Islet of Langerhans (tissue), 1 donor: ENCODE results near the gene MYDGF.
"Not testable (repeated sequence)": the region's sequence is repeated elsewhere in the genome, so short reads cannot be mapped to it uniquely, and the experiment has no call there.

Experiments
- FAIRE-seq: peaks from one replicate; lab custom pipeline; 2011; peaks lifted over from hg19 to GRCh38; lab: Jason Lieb, UNC

Gene MYDGF

GRCh38 chr19:4669723-4670480 is at the start of gene MYDGF:
MYDGF (minus strand) TSS chr19:4670342; CDS start chr19:4670334, 8 bp downstream.
- no peak for FAIRE-seq

DNA sequence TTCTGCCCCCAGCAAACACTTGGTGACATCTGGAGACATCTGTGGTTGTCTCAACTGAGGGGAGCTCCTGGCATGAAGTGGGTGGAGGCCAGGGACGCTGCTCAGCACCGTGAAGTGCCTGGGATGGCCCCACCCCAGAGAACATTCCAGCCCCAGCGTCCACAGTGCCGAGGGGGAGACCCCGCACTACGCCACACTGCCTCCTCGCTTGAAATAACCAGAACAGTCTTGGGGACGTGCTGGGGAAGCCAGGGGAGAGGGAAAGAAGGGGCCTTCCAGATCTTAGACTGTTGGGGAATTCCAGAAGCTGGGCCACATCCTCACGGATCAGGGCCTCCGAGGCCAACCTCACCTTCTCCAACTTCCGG is 49.3 kb upstream of the MYDGF start:
- no peak for FAIRE-seq

DNA sequence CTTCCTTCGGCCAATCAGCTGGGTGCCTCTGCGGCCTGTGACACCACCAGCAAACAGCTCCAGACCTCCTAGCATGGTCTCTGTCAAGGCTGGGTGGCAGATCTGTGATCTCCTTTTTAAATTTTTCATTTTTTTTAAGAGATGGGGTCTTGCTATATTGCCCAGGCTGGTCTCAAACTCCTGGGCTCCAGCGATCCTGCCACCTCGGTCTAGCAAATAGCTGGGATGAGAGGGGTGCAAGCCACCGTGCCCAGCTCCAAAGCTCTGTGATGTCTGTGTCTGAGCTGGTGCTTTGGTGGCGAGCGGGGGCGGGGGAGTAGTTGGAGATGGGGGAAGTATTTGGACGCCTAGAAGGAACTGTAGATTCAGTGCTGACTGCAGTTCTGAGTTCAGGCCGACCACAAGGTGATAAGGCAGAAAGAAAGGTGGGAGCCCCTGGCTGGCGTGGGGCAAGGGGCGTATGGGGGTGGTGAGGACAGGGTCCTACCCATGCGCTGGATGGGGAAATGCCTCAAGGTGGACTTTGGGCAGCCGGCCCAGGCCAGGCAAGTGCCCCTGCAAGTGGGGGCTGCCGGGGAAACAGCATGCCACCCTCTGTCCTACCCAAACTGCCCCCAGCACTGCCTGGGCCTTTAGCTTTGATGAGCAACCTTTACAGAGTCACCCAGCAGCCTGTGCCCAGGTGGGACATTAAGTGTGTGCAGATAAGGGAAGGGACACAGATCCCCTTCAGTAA is 48.0 kb upstream of the MYDGF start:
- FAIRE-seq, result no peak

DNA sequence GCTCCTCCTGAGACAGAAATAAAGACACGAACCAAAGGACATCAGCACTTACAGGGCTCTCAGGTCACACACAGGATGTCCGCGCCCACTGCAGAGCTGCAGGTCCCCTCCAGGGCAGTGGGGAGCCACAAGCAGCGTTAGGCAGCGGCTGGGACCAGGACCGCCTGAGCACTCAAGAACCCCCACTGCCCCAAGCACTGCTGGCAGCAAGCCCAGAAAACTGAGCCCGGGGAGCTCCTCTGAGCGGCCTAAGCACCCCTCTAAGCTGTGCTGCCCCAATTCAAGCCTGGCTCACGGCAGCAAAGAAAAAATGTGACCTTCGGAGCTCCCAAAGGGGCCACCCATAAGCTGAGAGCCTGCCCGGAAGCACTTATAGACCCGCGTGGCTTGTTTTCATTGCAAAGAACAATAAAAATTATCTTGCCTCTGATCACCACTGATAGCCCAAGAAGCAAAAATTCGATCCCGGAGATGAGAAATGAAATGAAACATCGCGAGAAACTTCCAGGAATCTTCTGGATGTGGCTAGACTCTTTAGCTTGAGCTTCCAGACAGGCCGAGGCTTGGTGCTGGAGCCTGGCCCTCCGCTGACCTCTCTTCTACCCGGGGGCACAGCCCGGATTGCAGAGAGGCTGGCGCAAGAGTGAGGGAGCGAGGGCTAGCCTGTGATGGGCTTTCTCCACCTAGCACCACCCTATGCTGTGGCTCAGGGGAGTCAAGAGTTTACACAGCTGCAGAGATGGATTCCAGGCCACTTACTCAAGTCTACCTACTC is 47.2 kb upstream of the MYDGF start:
- no peak for FAIRE-seq

GRCh38 chr19:4715529-4716221 is 45.5 kb upstream of the MYDGF start:
- no peak for FAIRE-seq

- not testable (repeated sequence) for FAIRE-seq
Measured at GRCh38 chr19:4715178-4715528, 45.0 kb upstream of the MYDGF start.

DNA sequence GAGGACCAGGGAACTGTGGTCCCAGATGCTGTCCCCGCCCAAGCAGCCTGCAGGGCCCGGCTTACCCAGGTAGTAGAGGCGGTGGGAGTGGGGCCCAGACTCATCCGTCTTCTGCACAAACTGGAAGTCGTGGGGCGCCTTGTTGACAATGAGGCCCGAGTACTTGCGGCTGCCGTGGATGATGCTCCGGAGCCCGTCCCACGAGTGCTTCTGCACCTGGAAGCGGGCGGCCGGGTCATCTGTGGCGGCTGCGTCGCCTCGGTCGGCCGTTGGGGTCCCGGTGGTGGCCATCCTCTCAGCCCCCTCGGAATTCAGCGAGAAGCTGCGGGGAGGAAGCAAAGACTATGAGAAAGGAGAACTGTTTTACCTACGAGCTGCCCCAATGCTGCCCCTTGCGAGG is 43.9 kb upstream of the MYDGF start:
- no peak for FAIRE-seq

- no peak for FAIRE-seq
Measured at GRCh38 chr19:4713384-4713951, 43.3 kb upstream of the MYDGF start.

GRCh38 chr19:4712771-4713170 is 42.6 kb upstream of the MYDGF start:
- FAIRE-seq, result no peak

GRCh38 chr19:4711211-4711610 is 41.1 kb upstream of the MYDGF start:
- FAIRE-seq, result no peak

- FAIRE-seq, result no peak
Measured at GRCh38 chr19:4710281-4710600, 40.1 kb upstream of the MYDGF start.

GRCh38 chr19:4709440-4710280 is 39.5 kb upstream of the MYDGF start:
- no peak for FAIRE-seq

GRCh38 chr19:4707956-4708650 is 38.0 kb upstream of the MYDGF start:
- no peak for FAIRE-seq

DNA sequence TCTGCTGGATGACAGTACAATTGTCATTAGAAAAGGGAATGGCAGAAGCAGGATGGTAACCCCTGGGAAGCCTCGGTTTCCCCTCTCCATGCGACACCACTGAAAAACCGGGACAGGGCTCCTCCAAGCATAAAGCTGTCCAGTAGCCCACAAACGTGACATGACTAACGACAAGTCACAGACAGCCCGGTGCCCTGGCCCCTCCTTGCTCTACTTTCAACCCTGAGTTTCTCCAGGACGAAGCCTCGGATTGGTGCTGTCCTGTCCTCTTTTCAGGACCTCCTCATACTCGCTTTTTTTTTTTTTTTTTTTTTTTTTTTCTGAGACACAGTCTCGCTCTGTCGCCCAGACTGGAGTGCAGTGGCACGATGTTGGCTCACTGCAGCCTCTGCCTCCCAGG is 37.2 kb upstream of the MYDGF start:
- FAIRE-seq, result no peak

- no peak for FAIRE-seq
Measured at GRCh38 chr19:4705413-4706131, 35.4 kb upstream of the MYDGF start.

DNA sequence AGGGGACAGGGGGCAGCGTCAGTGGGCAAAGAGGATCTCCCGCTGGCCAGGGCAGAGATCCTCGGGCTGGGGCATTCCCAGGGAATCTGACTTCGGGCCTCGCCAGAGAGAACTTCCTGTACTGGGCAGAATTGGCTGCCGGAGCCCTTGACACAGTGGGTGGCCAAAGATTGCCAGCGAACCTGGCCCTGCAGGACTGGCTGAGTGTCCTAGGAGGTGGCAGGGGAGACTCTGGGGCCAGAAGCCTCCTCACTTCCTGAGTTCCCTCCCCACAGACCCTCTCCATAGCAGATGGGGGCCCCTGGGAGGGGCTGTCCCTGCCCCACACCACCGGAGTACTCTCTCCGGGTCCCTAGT is 34.2 kb upstream of the MYDGF start:
- no peak for FAIRE-seq

GRCh38 chr19:4703671-4704316 is 33.7 kb upstream of the MYDGF start:
- no peak for FAIRE-seq

- no peak for FAIRE-seq
Measured at GRCh38 chr19:4702764-4703163, 32.6 kb upstream of the MYDGF start.

GRCh38 chr19:4701557-4701956 is 31.4 kb upstream of the MYDGF start:
- FAIRE-seq, result no peak

GRCh38 chr19:4700693-4700970 is 30.5 kb upstream of the MYDGF start:
- no peak for FAIRE-seq
